SK-N-SH (cell line): ENCODE measurements around the gene CNDP2. TPM values are rescaled to one million over a fixed set of nuclear protein-coding genes. Genes with fewer than 3 reads are reported as not detected.

ENCODE experiments used
- CTCF ChIA-PET: fragments of 300-600, 350-600 bp; formaldehyde crosslinking; extraction: SDS; loops from one replicate; lab custom pipeline; 2021; lab: Yijun Ruan, JAX
- POLR2A ChIA-PET: fragments of 350-600 bp; sonication (Branson Sonifier 250); formaldehyde crosslinking; extraction: SDS; loops from one replicate; lab custom pipeline; 2020; ENCODE audit warnings: antibody characterized with exemption, inconsistent platforms; lab: Yijun Ruan, JAX
- DNase-seq: peaks from one replicate; pipeline ENCODE4 v3.0.0; 2012
- H2AFZ ChIP-seq: fragments of 200-600 bp; sonication (generic); 2 replicates; pipeline ENCODE4 v1.8.1; 2016; ENCODE audit warnings: antibody characterized with exemption, mild to moderate bottlenecking, low read depth
- H3F3A ChIP-seq: fragments of 200-600 bp; sonication (generic); replicated peaks from 2 replicates; pipeline ENCODE3; 2016; ENCODE audit warnings: antibody characterized with exemption, mild to moderate bottlenecking; ENCODE audit not compliant: insufficient read depth
- H3K27ac ChIP-seq, 2 experiments: fragments of 200-500 bp in 1 of 2; fragments of 200-600 bp in 1 of 2; sonication (Bioruptor generic) in 1 of 2; sonication (generic), shearing (Covaris generic) in 1 of 2; 2 replicates each; pipeline versions ENCODE4 v1.5.1 to v1.6.1; 2014 to 2016; ENCODE audit warnings: low read depth in 2 of 2, inconsistent platforms in 1 of 2, low read length in 1 of 2, mild to moderate bottlenecking in 1 of 2, mixed read lengths in 1 of 2
- H3K27me3 ChIP-seq: fragments of 200-600 bp; sonication (generic), shearing (Covaris generic); 2 replicates; pipeline ENCODE4 v1.6.1; 2016; ENCODE audit warnings: mixed run types; ENCODE audit not compliant: insufficient read depth
- H3K36me3 ChIP-seq, 2 experiments: fragments of 200-500 bp in 1 of 2; fragments of 200-600 bp in 1 of 2; sonication (Bioruptor generic) in 1 of 2; sonication (generic) in 1 of 2; replicated peaks in 1 of 2; 2 replicates each; pipeline versions ENCODE3 to v1.5.1; 2014 to 2016; ENCODE audit warnings: low read length in 1 of 2, mild to moderate bottlenecking in 1 of 2; ENCODE audit not compliant: insufficient read depth in 2 of 2, control insufficient read depth in 1 of 2
- H3K4me1 ChIP-seq, 2 experiments: fragments of 200-500 bp in 1 of 2; fragments of 200-600 bp in 1 of 2; sonication (Bioruptor generic) in 1 of 2; sonication (generic), shearing (Covaris generic) in 1 of 2; 2 replicates each; pipeline versions ENCODE4 v1.5.1 to v1.6.1; 2014 to 2016; ENCODE audit warnings: low read depth in 1 of 2, low read length in 1 of 2, mixed run types in 1 of 2; ENCODE audit not compliant: insufficient read depth in 2 of 2, control insufficient read depth in 1 of 2
- H3K4me2 ChIP-seq: fragments of 200-600 bp; sonication (generic), shearing (Covaris generic); 2 replicates; pipeline ENCODE4 v1.6.1; 2017; ENCODE audit warnings: mixed run types
- H3K4me3 ChIP-seq, 2 experiments: fragments of 200-500 bp in 1 of 2; fragments of 200-600 bp in 1 of 2; sonication (Bioruptor generic) in 1 of 2; sonication (generic), shearing (Covaris generic) in 1 of 2; 2 replicates each; pipeline versions ENCODE4 v1.5.1 to v1.8.1; 2014 to 2016; ENCODE audit warnings: low read depth in 2 of 2, inconsistent platforms in 1 of 2, low read length in 1 of 2, mild to moderate bottlenecking in 1 of 2, mixed read lengths in 1 of 2, moderate library complexity in 1 of 2
- H3K79me2 ChIP-seq: fragments of 200-600 bp; sonication (generic); 2 replicates; pipeline ENCODE4 v1.8.1; 2017; ENCODE audit warnings: mild to moderate bottlenecking; ENCODE audit not compliant: insufficient read depth
- H3K9ac ChIP-seq: fragments of 200-600 bp; sonication (generic); 2 replicates; pipeline ENCODE4 v1.6.1; 2017; ENCODE audit warnings: mixed run types
- H3K9me2 ChIP-seq: fragments of 200-600 bp; sonication (generic); 2 replicates; pipeline ENCODE4 v1.6.1; 2017; ENCODE audit warnings: mixed run types
- H3K9me3 ChIP-seq: fragments of 200-600 bp; sonication (generic); 2 replicates; pipeline ENCODE4 v1.6.1; 2017; ENCODE audit warnings: mixed run types, mild to moderate bottlenecking, moderate library complexity
- H4K20me1 ChIP-seq: fragments of 200-600 bp; sonication (generic); 2 replicates; pipeline ENCODE4 v1.6.1; 2017; ENCODE audit warnings: mild to moderate bottlenecking, mixed run types; ENCODE audit not compliant: insufficient read depth
- CHD2 ChIP-seq: fragments of 150-350 bp; IDR thresholded peaks from 2 replicates; pipeline ENCODE4 v1.6.1; 2018; ENCODE audit warnings: low read length; ENCODE audit not compliant: partially characterized antibody
- ELF1 ChIP-seq: IDR thresholded peaks from 2 replicates; pipeline ENCODE4 v1.4.0; 2012
- FOSL2 ChIP-seq: IDR thresholded peaks from 2 replicates; pipeline ENCODE4 v1.4.0; 2012; ENCODE audit warnings: low read depth, mild to moderate bottlenecking, moderate library complexity, borderline replicate concordance
- FOXM1 ChIP-seq: IDR thresholded peaks from 2 replicates; pipeline ENCODE4 v1.4.0; 2012; ENCODE audit warnings: low read depth, mild to moderate bottlenecking
- JUND ChIP-seq: IDR thresholded peaks from 2 replicates; pipeline ENCODE4 v1.4.0; 2012
- MXI1 ChIP-seq: IDR thresholded peaks from 2 replicates; pipeline ENCODE4 v1.6.1; 2012; ENCODE audit warnings: mild to moderate bottlenecking, low read depth, low read length, improper control_type of control experiment
- NFIC ChIP-seq: IDR thresholded peaks from 2 replicates; pipeline ENCODE4 v1.4.0; 2012; ENCODE audit warnings: borderline replicate concordance
- NRF1 ChIP-seq: IDR thresholded peaks from 2 replicates; pipeline ENCODE4 v1.6.1; 2012; ENCODE audit warnings: low read depth, mild to moderate bottlenecking, low read length
- PBX3 ChIP-seq: IDR thresholded peaks from 2 replicates; pipeline ENCODE4; 2012
- POLR2AphosphoS5 ChIP-seq: IDR thresholded peaks from 2 replicates; pipeline ENCODE4 v1.6.1; 2012; ENCODE audit warnings: low read depth, low read length
- RAD21 ChIP-seq: IDR thresholded peaks from 2 replicates; pipeline ENCODE4 v1.6.1; 2012; ENCODE audit warnings: mild to moderate bottlenecking, low read length
- RCOR1 ChIP-seq: fragments of 150-350 bp; IDR thresholded peaks from 2 replicates; pipeline ENCODE4 v1.6.1; 2017; ENCODE audit warnings: antibody characterized with exemption, low read length
- RFX5 ChIP-seq: IDR thresholded peaks from 2 replicates; pipeline ENCODE4 v1.6.1; 2012; ENCODE audit warnings: mild to moderate bottlenecking, improper control_type of control experiment, low read length
- RXRA ChIP-seq: IDR thresholded peaks from 2 replicates; pipeline ENCODE4 v1.4.0; 2012; ENCODE audit warnings: low read depth, mild to moderate bottlenecking, borderline replicate concordance
- TCF12 ChIP-seq: IDR thresholded peaks from 2 replicates; pipeline ENCODE4 v1.4.0; 2012
- USF2 ChIP-seq: fragments of 150-350 bp; IDR thresholded peaks from 2 replicates; pipeline ENCODE4 v1.6.1; 2017; ENCODE audit warnings: antibody characterized with exemption, low read length, low read depth, borderline replicate concordance
- ZBTB33 ChIP-seq: IDR thresholded peaks from 2 replicates; pipeline ENCODE4 v1.4.0; 2012; ENCODE audit warnings: low read depth, borderline replicate concordance
- WGBS: methylation state at CpG from one replicate; pipeline ENCODE4 v1.1.6; 2017; ENCODE audit warnings: low lambda C conversion rate; 5-methylcytosine and 5-hydroxymethylcytosine counted together
- polyA plus RNA-seq, 3 experiments: library from polyadenylated mRNA; depleted of rRNA; stranded (reverse); fragments of >200 nt; gene quantifications; 2 replicates each; pipeline ENCODE4 v1.2.3, GENCODE V29; 2012
- TF ChIP-seq, protein P1 (sequence below): IDR thresholded peaks from 2 replicates; pipeline ENCODE4 v1.4.0; 2012; ENCODE audit warnings: low read depth
- TF ChIP-seq, protein P2 (sequence below): fragments of 150-350 bp; IDR thresholded peaks from 2 replicates; pipeline ENCODE4 v1.6.1; 2016; ENCODE audit warnings: mild to moderate bottlenecking, low read depth, low read length

The CNDP2 gene
- polyA plus RNA-seq, 1 of the 3 experiments (the other 2 are of a cell fraction) = 78.5 TPM

GRCh38 chr18:74530584-74530862 is 34.4 kb downstream of the CNDP2 start:
- H3K4me1 ChIP-seq = no peaks in the 10 kb centered on the region; a peak in 1 of 4 replicates
- no peaks in the 10 kb centered on the region for H3K79me2 ChIP-seq
- no peak overlapping the region for H2AFZ ChIP-seq
- no peaks in the 10 kb centered on the region for H3K9me3 ChIP-seq
- H3F3A ChIP-seq = no peaks in the 10 kb centered on the region
- ChIA-PET CTCF (interaction anchor here (0.8 to 2.6 kb wide), 2 partner anchors 11 to 21 kb away, joined by 3 to 9 read pairs; no protein-coding TSS in a partner anchor), POLR2A (no interaction called here)
- no peaks in the 10 kb centered on the region for H4K20me1 ChIP-seq
- no peak for DNase-seq
- H3K27me3 ChIP-seq = peaks cover 24% of the 10 kb centered on the region; the same call in 1 of the 2 replicates
- no peaks in the 10 kb centered on the region for H3K36me3 ChIP-seq
- H3K9me2 ChIP-seq = no peaks in the 10 kb centered on the region
- H3K9ac ChIP-seq = no peak overlapping the region
- H3K27ac ChIP-seq = no peak overlapping the region
- TF ChIP-seq RCOR1 (no peak), USF2 (no peak), ZBTB33 (no peak), JUND (no peak), PBX3 (no peak)
- H3K4me2 ChIP-seq = no peak overlapping the region
- no peak overlapping the region for H3K4me3 ChIP-seq
- 76% methylated on average over 5 of the region's 6 CpGs for WGBS

GRCh38 chr18:74531043-74531442 is 34.9 kb downstream of the CNDP2 start:
- WGBS = 66% methylated on average over 7 of the region's 7 CpGs
- Histone ChIP-seq H3K9me3 (no peaks in the 10 kb centered on the region), H4K20me1 (no peaks in the 10 kb centered on the region), H3F3A (no peaks in the 10 kb centered on the region), H2AFZ (no peak overlapping the region), H3K27ac (no peak overlapping the region), H3K9me2 (no peaks in the 10 kb centered on the region), H3K79me2 (no peaks in the 10 kb centered on the region), H3K27me3 (peaks cover 24% of the 10 kb centered on the region; the same call in 1 of the 2 replicates), H3K36me3 (no peaks in the 10 kb centered on the region), H3K4me1 (no peaks in the 10 kb centered on the region; a peak in 1 of 4 replicates), H3K9ac (no peak overlapping the region), H3K4me3 (no peak overlapping the region), H3K4me2 (no peak overlapping the region)
- ChIA-PET CTCF (interaction anchor here (2.6 kb wide), 1 partner anchor 21 kb away, joined by 9 read pairs; no protein-coding TSS in a partner anchor), POLR2A (no interaction called here)
- no peak for DNase-seq
- TF ChIP-seq MXI1 (no peak), CHD2 (no peak), RAD21 (no peak), RFX5 (no peak), FOSL2 (no peak), POLR2AphosphoS5 (no peak), NRF1 (no peak), ZBTB33 (no peak), NFIC (no peak), FOXM1 (no peak), TCF12 (no peak), RXRA (no peak), ELF1 (no peak)
- TF ChIP-seq, protein P1, sequence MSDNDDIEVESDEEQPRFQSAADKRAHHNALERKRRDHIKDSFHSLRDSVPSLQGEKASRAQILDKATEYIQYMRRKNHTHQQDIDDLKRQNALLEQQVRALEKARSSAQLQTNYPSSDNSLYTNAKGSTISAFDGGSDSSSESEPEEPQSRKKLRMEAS = no peak
- TF ChIP-seq, protein P2, sequence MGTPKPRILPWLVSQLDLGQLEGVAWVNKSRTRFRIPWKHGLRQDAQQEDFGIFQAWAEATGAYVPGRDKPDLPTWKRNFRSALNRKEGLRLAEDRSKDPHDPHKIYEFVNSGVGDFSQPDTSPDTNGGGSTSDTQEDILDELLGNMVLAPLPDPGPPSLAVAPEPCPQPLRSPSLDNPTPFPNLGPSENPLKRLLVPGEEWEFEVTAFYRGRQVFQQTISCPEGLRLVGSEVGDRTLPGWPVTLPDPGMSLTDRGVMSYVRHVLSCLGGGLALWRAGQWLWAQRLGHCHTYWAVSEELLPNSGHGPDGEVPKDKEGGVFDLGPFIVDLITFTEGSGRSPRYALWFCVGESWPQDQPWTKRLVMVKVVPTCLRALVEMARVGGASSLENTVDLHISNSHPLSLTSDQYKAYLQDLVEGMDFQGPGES = no peak
- TF ChIP-seq, all 33 proteins: peak for 0
